CD4-positive, alpha-beta memory T cell (primary cell): ENCODE measurements around the gene EGFLAM. TPM values are rescaled to one million over a fixed set of nuclear protein-coding genes. Genes with fewer than 3 reads are reported as not detected.

Experiments used
- CTCF ChIA-PET: fragments of 350-600 bp; sonication (Branson Sonifier 250); formaldehyde crosslinking; loops from one replicate; lab custom pipeline; 2021; ENCODE audit warnings: inconsistent platforms; ENCODE audit not compliant: partially characterized antibody; lab: Charles Lee
- POLR2A ChIA-PET: fragments of 350-600 bp; sonication (Branson Sonifier 250); formaldehyde crosslinking; loops from one replicate; lab custom pipeline; 2021; ENCODE audit not compliant: partially characterized antibody; lab: Charles Lee
- DNase-seq, 5 donors: peaks; one replicate each; pipeline versions ENCODE4 v3.0.0 to v3.0.0-alpha.2; 2020 to 2022; ENCODE audit warnings: mixed read lengths in 1 of 5
- H3K27ac ChIP-seq: one replicate; pipeline ENCODE4 v1.7.0; 2013; ENCODE audit warnings: low read depth, low read length
- H3K27me3 ChIP-seq: 2 replicates; pipeline ENCODE4 v1.7.0; 2013; ENCODE audit warnings: mild to moderate bottlenecking, low read length, moderate library complexity; ENCODE audit not compliant: insufficient read depth
- H3K36me3 ChIP-seq: 2 replicates; pipeline ENCODE4 v1.7.0; 2013; ENCODE audit warnings: mild to moderate bottlenecking, low read length, moderate library complexity; ENCODE audit not compliant: insufficient read depth
- H3K4me1 ChIP-seq: 2 replicates; pipeline ENCODE4 v1.7.0; 2013; ENCODE audit warnings: mild to moderate bottlenecking, low read length, moderate library complexity; ENCODE audit not compliant: insufficient read depth
- H3K4me3 ChIP-seq, 2 donors: one replicate each; pipeline ENCODE4 v1.7.0; 2013; ENCODE audit warnings: low read length in 2 of 2, mild to moderate bottlenecking in 1 of 2
- H3K9me3 ChIP-seq, 2 donors: one replicate each; pipeline ENCODE4 v1.7.0; 2013; ENCODE audit warnings: low read length in 2 of 2, control low read depth in 1 of 2; ENCODE audit not compliant: control insufficient read depth in 1 of 2
- H3K27ac Mint-ChIP-seq, 7 donors: one replicate each; pipeline ENCODE4 v1.8.0; 2020 to 2021; ENCODE audit warnings: mixed read lengths in 7 of 7, mild to moderate bottlenecking in 6 of 7, inconsistent platforms in 3 of 7, moderate library complexity in 3 of 7
- H3K27me3 Mint-ChIP-seq, 2 donors: one replicate each; pipeline ENCODE4 v1.8.0; 2020 to 2021; ENCODE audit warnings: mixed read lengths in 2 of 2
- H3K36me3 Mint-ChIP-seq, 2 donors: one replicate each; pipeline ENCODE4 v1.8.0; 2020 to 2021; ENCODE audit warnings: mixed read lengths in 2 of 2, inconsistent platforms in 1 of 2, mild to moderate bottlenecking in 1 of 2
- H3K4me1 Mint-ChIP-seq, 4 donors: one replicate each; pipeline ENCODE4 v1.8.0; 2020 to 2021; ENCODE audit warnings: mixed read lengths in 4 of 4, mild to moderate bottlenecking in 1 of 4
- H3K4me3 Mint-ChIP-seq, 8 donors: one replicate each; pipeline ENCODE4 v1.8.0; 2020 to 2021; ENCODE audit warnings: mixed read lengths in 8 of 8, mild to moderate bottlenecking in 7 of 8, moderate library complexity in 6 of 8, inconsistent platforms in 3 of 8
- H3K9me3 Mint-ChIP-seq, 8 donors: one replicate each; pipeline ENCODE4 v1.8.0; 2020 to 2021; ENCODE audit warnings: mixed read lengths in 8 of 8, mild to moderate bottlenecking in 5 of 8, inconsistent platforms in 3 of 8, moderate library complexity in 1 of 8
- intact Hi-C: fragments of 100-400 bp; cut with micrococcal nuclease; formaldehyde crosslinking; loops from one replicate; pipeline ENCODE4 v1.15.1; 2023
- polyA plus RNA-seq, 2 donors: library from polyadenylated mRNA; unstranded; fragments of 300-500 nt; fragmentation: Illumina TruSeq; gene quantifications; one replicate each; pipeline ENCODE4 v1.2.3, GENCODE V29; 2021
- total RNA-seq, 2 experiments: library from RNA; stranded (reverse); gene quantifications; one replicate each; pipeline ENCODE4 v1.2.3, GENCODE V29; 2021

Gene EGFLAM
- total and polyA plus RNA-seq, 4 experiments from 2014 or later, result not detected

DNA sequence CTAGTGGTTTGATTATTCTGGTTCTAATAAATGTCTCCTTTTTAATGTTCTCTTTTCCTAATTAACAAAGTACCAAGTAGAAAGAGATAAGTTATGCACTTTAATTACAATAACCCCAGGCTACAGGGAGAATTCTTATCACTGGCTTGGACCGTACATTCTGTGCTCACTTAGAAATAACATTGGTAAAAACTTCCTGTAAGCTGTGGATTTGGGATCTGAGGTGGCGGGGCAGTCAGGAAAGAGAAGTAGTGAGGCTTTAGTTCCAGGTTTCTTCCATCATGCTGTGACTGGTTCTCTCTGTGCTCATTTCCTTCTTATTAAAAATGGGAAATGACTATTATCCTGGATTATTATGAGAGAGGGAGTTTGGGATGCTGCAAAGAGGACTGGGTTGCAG is 142.0 kb downstream of the EGFLAM start:
- DNase-seq, result no peak
- Mint-ChIP-seq H3K9me3 (no peaks in the 10 kb centered on the region), H3K4me3 (no peak overlapping the region), H3K4me1 (no peaks in the 10 kb centered on the region), H3K27ac (no peak overlapping the region), H3K27me3 (peaks cover 21 to 37% of the 10 kb centered on the region in 2 donors), H3K36me3 (no peaks in the 10 kb centered on the region)
- H3K4me3 ChIP-seq, result no peak overlapping the region
- no peaks in the 10 kb centered on the region for H3K36me3 ChIP-seq
- peaks cover 4% of the 10 kb centered on the region for H3K27me3 ChIP-seq
- H3K27ac ChIP-seq, result no peak overlapping the region
- ChIA-PET POLR2A (no interaction called here), CTCF (no interaction called here)
- no peaks in the 10 kb centered on the region for H3K9me3 ChIP-seq
- no peaks in the 10 kb centered on the region for H3K4me1 ChIP-seq
- intact Hi-C loops, result no loop called here

DNA sequence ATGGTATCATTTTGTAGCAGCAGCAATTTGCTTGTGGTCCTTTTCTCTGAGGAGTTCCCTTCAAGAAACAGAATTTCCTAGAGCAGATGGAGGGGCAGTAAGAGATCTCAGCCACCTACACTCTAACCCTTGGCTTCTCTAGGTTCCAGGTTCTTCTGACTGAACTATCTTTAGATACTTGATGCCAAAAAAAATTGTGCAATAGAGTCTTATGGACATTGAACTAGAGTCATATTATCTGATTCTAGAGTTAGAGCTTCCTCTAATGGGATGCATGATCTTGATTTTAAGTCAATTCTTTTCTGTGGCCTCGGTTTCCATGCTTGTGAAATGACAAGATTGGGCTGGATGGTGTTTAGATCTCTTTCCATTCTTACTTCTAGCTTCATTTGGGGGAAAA is 142.8 kb downstream of the EGFLAM start:
- Mint-ChIP-seq H3K9me3 (no peaks in the 10 kb centered on the region), H3K4me3 (no peak overlapping the region), H3K4me1 (no peaks in the 10 kb centered on the region), H3K36me3 (no peaks in the 10 kb centered on the region), H3K27me3 (peaks cover 15 to 38% of the 10 kb centered on the region in 2 donors), H3K27ac (no peak overlapping the region)
- CTCF ChIA-PET, result no interaction called here
- no peak for DNase-seq
- H3K9me3 ChIP-seq, result no peaks in the 10 kb centered on the region
- POLR2A ChIA-PET, result no interaction called here
- no peak overlapping the region for H3K27ac ChIP-seq
- H3K27me3 ChIP-seq, result peaks cover 4% of the 10 kb centered on the region
- no peaks in the 10 kb centered on the region for H3K4me1 ChIP-seq
- H3K4me3 ChIP-seq, result no peak overlapping the region
- intact Hi-C loops, result no loop called here
- H3K36me3 ChIP-seq, result no peaks in the 10 kb centered on the region

DNA sequence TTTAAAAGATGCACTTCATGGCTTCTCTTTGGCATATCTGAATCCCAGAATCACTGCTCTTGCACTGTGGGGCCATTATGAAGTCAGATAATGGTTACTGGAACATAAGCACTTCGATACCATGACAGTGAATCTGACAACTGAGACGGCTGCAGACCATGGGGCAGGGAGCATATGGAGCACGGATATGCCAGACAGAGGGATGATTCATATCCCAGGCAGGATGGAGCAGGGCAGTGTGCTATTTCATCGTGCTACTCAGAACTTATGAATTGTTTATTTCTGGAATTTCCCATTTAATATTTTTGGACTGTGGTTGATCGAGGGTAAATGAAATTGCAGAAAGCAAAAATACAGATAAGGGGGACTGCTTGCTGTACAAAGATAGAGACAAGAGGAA is 145.0 kb downstream of the EGFLAM start:
- peaks cover 4% of the 10 kb centered on the region for H3K27me3 ChIP-seq
- no peak for DNase-seq
- H3K36me3 Mint-ChIP-seq, result no peaks in the 10 kb centered on the region
- ChIA-PET POLR2A (no interaction called here), CTCF (no interaction called here)
- no peaks in the 10 kb centered on the region for H3K9me3 ChIP-seq
- H3K4me3 ChIP-seq, result no peak overlapping the region
- no peaks in the 10 kb centered on the region for H3K4me1 Mint-ChIP-seq
- H3K27ac Mint-ChIP-seq, result no peak overlapping the region
- intact Hi-C loops, result no loop called here
- H3K4me1 ChIP-seq, result no peaks in the 10 kb centered on the region
- H3K27ac ChIP-seq, result no peak overlapping the region
- H3K27me3 Mint-ChIP-seq, result peaks cover 13 to 39% of the 10 kb centered on the region in 2 donors
- H3K36me3 ChIP-seq, result no peaks in the 10 kb centered on the region
- H3K9me3 Mint-ChIP-seq, result no peaks in the 10 kb centered on the region
- H3K4me3 Mint-ChIP-seq, result no peak overlapping the region

DNA sequence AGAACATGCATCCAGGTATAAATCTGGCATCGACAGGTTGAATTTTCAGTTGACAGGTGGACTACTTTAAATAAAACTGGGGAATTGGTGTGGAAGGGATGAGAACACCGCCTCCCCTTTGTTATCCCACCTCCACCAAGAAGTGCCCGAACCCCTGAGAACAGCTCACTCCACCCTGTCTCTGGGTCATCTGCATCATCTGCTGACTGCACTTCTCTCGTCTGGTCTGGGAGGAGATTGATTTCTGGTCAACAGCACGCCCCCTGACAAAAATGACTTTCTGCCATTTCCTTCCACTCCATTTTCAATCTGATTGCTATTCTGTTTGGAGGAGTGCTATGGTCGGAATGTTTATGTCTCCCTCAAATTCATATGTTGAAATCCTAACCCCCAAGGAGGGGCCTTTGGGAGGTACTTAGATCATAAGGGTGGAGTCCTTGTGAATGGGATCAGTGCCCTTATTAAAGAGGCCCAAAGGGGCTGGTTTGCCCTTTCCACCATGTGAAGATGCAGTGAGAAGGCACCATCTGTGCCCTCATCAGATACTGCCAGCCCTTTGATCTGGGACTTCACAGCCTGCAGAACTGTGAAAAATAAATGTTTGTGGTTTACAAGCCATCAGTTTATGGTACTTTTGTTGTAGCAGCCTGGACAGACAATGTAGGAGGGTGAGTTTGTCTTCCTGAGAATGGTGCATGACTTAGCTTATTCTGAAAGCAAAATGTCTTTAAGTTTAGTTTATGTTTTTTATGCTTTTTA is 145.7 kb downstream of the EGFLAM start:
- no peak overlapping the region for H3K27ac Mint-ChIP-seq
- ChIA-PET CTCF (no interaction called here), POLR2A (no interaction called here)
- H3K4me3 Mint-ChIP-seq, result no peak overlapping the region
- no peaks in the 10 kb centered on the region for H3K9me3 ChIP-seq
- DNase-seq, result no peak
- intact Hi-C loops, result no loop called here
- no peaks in the 10 kb centered on the region for H3K36me3 ChIP-seq
- H3K4me3 ChIP-seq, result no peak overlapping the region
- H3K4me1 Mint-ChIP-seq, result no peaks in the 10 kb centered on the region
- H3K4me1 ChIP-seq, result no peaks in the 10 kb centered on the region
- no peaks in the 10 kb centered on the region for H3K9me3 Mint-ChIP-seq
- no peaks in the 10 kb centered on the region for H3K36me3 Mint-ChIP-seq
- no peak overlapping the region for H3K27ac ChIP-seq
- H3K27me3 ChIP-seq, result peaks cover 4% of the 10 kb centered on the region
- peaks cover 16 to 36% of the 10 kb centered on the region in 2 donors for H3K27me3 Mint-ChIP-seq

DNA sequence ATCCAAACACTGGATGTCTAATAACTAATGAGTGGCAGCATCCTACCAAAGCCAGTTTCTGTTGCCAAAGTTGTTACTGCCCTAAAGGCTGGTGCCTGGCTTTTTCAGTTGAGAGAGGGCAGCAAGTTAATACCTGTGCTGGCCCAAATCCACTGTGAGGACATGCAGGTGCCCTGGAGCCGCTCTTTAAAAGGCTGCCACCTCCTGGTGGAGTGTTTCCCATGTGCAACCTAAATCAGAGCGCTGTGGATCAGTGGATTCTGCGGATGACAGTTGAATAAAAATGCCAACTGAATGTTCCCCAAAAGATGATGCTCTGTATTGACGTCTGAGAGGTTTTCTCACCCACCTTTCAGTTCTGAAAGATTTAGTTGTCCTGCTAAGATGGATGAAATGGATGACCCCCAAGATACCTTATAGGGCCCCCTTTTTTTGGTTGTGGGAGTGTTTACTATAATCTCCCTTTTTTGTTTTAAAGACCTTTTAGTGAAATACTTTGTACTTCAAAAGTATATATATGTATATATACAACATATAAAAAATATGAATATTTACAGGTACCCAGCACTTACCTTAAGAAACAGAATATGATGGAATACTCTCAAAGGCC is 146.4 kb downstream of the EGFLAM start:
- Histone ChIP-seq H3K27ac (no peak overlapping the region), H3K4me3 (no peak overlapping the region), H3K36me3 (no peaks in the 10 kb centered on the region), H3K9me3 (no peaks in the 10 kb centered on the region), H3K4me1 (no peaks in the 10 kb centered on the region), H3K27me3 (peaks cover 4% of the 10 kb centered on the region)
- intact Hi-C loops, result no loop called here
- no peaks in the 10 kb centered on the region for H3K9me3 Mint-ChIP-seq
- DNase-seq, result no peak
- POLR2A ChIA-PET, result no interaction called here
- H3K4me3 Mint-ChIP-seq, result no peak overlapping the region
- H3K27ac Mint-ChIP-seq, result no peak overlapping the region
- no peaks in the 10 kb centered on the region for H3K36me3 Mint-ChIP-seq
- CTCF ChIA-PET, result no interaction called here
- H3K27me3 Mint-ChIP-seq, result peaks cover 16 to 34% of the 10 kb centered on the region in 2 donors
- no peaks in the 10 kb centered on the region for H3K4me1 Mint-ChIP-seq

DNA sequence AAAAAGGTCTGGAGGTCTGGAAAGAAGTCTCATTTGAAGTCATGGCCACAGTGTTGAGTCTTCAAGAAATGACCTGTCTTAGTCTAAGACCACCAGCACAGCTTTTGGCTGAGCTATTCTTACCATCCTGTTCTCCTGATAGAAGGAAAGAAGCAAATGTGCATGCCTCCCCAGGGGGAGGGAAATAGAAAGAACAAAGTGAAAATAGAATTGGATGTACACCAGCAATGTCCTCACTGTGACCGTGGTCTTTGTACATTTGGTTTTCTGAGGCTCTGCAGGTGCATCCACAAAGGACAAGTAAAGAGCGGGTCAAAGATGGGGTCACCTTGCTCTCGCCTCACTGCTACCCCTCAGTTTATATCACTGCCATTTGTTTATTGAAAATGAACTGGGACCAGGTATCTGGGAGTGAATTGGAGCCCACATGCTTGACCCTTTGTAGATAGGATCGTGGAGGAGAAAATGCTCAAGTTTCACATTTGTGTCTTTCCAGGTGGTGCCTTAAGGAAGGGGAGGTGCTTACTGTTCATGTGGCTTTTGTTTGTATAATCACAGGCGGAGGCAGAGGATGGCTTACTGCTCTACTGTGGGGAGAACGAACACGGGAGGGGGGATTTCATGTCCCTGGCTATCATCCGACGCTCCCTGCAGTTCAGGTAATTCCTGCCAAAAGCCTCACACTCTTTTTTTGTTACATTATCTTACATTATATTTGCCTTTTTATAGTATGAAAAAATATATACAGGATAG is 150.3 kb downstream of the EGFLAM start:
- H3K27ac Mint-ChIP-seq, result no peak overlapping the region
- Histone ChIP-seq H3K4me3 (no peak overlapping the region), H3K4me1 (no peaks in the 10 kb centered on the region), H3K36me3 (no peaks in the 10 kb centered on the region), H3K27ac (no peak overlapping the region), H3K27me3 (no peaks in the 10 kb centered on the region), H3K9me3 (no peaks in the 10 kb centered on the region)
- H3K36me3 Mint-ChIP-seq, result no peaks in the 10 kb centered on the region
- H3K9me3 Mint-ChIP-seq, result no peaks in the 10 kb centered on the region
- ChIA-PET CTCF (interaction anchor here (1.5 to 1.6 kb wide), 2 partner anchors 13 to 33 kb away, joined by 3 to 4 read pairs; no protein-coding TSS in a partner anchor), POLR2A (no interaction called here)
- H3K4me3 Mint-ChIP-seq, result no peak overlapping the region
- DNase-seq, result no peak
- intact Hi-C loops, result no loop called here
- H3K27me3 Mint-ChIP-seq, result peaks cover 7 to 10% of the 10 kb centered on the region in 2 donors
- H3K4me1 Mint-ChIP-seq, result no peaks in the 10 kb centered on the region

DNA sequence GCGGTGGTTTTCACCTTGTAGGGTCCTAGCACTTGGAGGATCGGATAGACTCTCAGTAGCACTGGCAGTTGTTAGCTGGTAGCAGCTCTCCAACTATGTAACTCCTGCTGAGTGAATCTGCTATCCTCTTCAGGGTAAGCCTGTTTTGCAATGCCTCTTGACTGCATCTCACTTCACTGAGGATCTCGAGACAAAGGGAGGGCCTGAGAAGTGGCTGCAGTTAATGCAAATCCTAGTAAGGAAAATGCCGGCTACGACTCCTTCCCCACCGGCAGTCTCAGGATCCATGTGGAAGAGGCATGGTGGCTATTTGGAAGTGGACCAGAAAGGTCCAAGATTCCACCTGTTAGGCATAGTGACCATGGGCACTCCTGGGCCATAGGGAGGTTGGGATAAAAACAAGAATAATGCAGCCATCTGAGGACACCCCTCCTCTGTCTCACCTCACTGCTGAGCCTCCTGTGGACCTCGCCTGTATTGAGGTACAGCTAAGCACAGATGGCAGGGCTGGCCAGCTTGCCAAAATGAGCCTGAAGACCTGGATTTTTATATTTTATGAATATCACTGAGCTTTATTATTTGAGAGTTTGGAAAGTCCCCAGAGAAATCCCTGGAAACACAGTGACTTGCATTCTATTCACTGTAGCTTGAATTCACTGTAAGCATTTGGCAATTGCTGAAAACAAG is 152.1 kb downstream of the EGFLAM start:
- ChIA-PET POLR2A (no interaction called here), CTCF (interaction anchor here (2.0 kb wide), 1 partner anchor 31 kb away, joined by 8 read pairs; no protein-coding TSS in a partner anchor)
- peaks cover 10 to 15% of the 10 kb centered on the region in 2 donors for H3K27me3 Mint-ChIP-seq
- H3K36me3 Mint-ChIP-seq, result no peaks in the 10 kb centered on the region
- no peak for DNase-seq
- Histone ChIP-seq H3K27ac (no peak overlapping the region), H3K9me3 (no peaks in the 10 kb centered on the region), H3K27me3 (no peaks in the 10 kb centered on the region), H3K4me3 (no peak overlapping the region), H3K4me1 (no peaks in the 10 kb centered on the region), H3K36me3 (no peaks in the 10 kb centered on the region)
- no peak overlapping the region for H3K4me3 Mint-ChIP-seq
- no peaks in the 10 kb centered on the region for H3K4me1 Mint-ChIP-seq
- intact Hi-C loops, result no loop called here
- H3K9me3 Mint-ChIP-seq, result no peaks in the 10 kb centered on the region
- no peak overlapping the region for H3K27ac Mint-ChIP-seq
